Measurements from ENCODE around the gene RASGRF2.

RASGRF2 gene

GRCh38 chr5:81226949-81227348 lies 266.8 kb downstream of the RASGRF2 start:
- Histone ChIP-seq H3K27me3 (ENCODE audit: insufficient read depth, poor library complexity, severe bottlenecking) (no peaks in the 10 kb centered on the region), H3K27ac (replicated peaks) (no peak overlapping the region), H3K4me3 (replicated peaks; ENCODE audit: insufficient read depth, low read length) (no peak overlapping the region)
- no peak for DNase-seq (ENCODE audit: low read depth in 1 of 2, low spot score in 1 of 2)
- TF ChIP-seq REST (IDR thresholded peaks at IDR 0.05; ENCODE audit: insufficient replicate concordance, low read depth) (no peak), CTCF (IDR thresholded peaks at IDR 0.05; ENCODE audit: insufficient read depth, low read length) (no peak), GABPA (IDR thresholded peaks at IDR 0.05; ENCODE audit: low read depth) (no peak), POLR2AphosphoS5 (IDR thresholded peaks at IDR 0.05; ENCODE audit: low read depth) (no peak), SPI1 (IDR thresholded peaks at IDR 0.05; ENCODE audit: borderline replicate concordance, low read depth) (no peak)

GRCh38 chr5:81228084-81228483 lies 267.9 kb downstream of the RASGRF2 start:
- no peaks in the 10 kb centered on the region for H3K27me3 ChIP-seq (ENCODE audit: insufficient read depth, poor library complexity, severe bottlenecking)
- DNase-seq (ENCODE audit: low read depth in 1 of 2, low spot score in 1 of 2) = no peak
- no peak overlapping the region for H3K27ac ChIP-seq (replicated peaks)
- H3K4me3 ChIP-seq (replicated peaks; ENCODE audit: insufficient read depth, low read length) = no peak overlapping the region
- TF ChIP-seq REST (IDR thresholded peaks at IDR 0.05; ENCODE audit: insufficient replicate concordance, low read depth) (no peak), CTCF (IDR thresholded peaks at IDR 0.05; ENCODE audit: insufficient read depth, low read length) (no peak), SPI1 (IDR thresholded peaks at IDR 0.05; ENCODE audit: borderline replicate concordance, low read depth) (no peak), POLR2AphosphoS5 (IDR thresholded peaks at IDR 0.05; ENCODE audit: low read depth) (no peak), GABPA (IDR thresholded peaks at IDR 0.05; ENCODE audit: low read depth) (no peak)

GRCh38 chr5:81230416-81230815 lies 270.3 kb downstream of the RASGRF2 start:
- no peak for TF ChIP-seq SPI1 (IDR thresholded peaks at IDR 0.05; ENCODE audit: borderline replicate concordance, low read depth)
- TF ChIP-seq CTCF (IDR thresholded peaks at IDR 0.05; ENCODE audit: insufficient read depth, low read length) = no peak
- no peak for TF ChIP-seq GABPA (IDR thresholded peaks at IDR 0.05; ENCODE audit: low read depth)
- TF ChIP-seq REST (IDR thresholded peaks at IDR 0.05; ENCODE audit: insufficient replicate concordance, low read depth) = no peak
- no peak for TF ChIP-seq POLR2AphosphoS5 (IDR thresholded peaks at IDR 0.05; ENCODE audit: low read depth)
- DNase-seq (ENCODE audit: low read depth in 1 of 2, low spot score in 1 of 2) = no peak
- H3K27ac ChIP-seq (replicated peaks) = no peak overlapping the region
- H3K27me3 ChIP-seq (ENCODE audit: insufficient read depth, poor library complexity, severe bottlenecking) = no peaks in the 10 kb centered on the region
- no peak overlapping the region for H3K4me3 ChIP-seq (replicated peaks; ENCODE audit: insufficient read depth, low read length)
